RPMI7951 (cell line): ENCODE data around the gene SEMA6B. TPM values are rescaled to one million over a fixed set of nuclear protein-coding genes. Genes with fewer than 3 reads are reported as not detected.

Experiments used
- DNase-seq: peaks from one replicate; pipeline ENCODE4 v3.0.0-alpha.2; 2012; ENCODE audit warnings: low read depth
- total RNA-seq: library from RNA; depleted of rRNA; stranded (reverse); fragments of >200 nt; shearing (Covaris generic); gene quantifications from 2 replicates; pipeline ENCODE4 v1.2.3, GENCODE V29; 2014; rRNA removed

SEMA6B gene
- total RNA-seq, 1 experiment from 2014 or later, result 1.1 TPM

- no peak for DNase-seq
Measured at GRCh38 chr19:4494691-4495064, 64.8 kb downstream of the SEMA6B start.

- DNase-seq, result no peak
Measured at GRCh38 chr19:4493929-4494690, 65.4 kb downstream of the SEMA6B start.

GRCh38 chr19:4493104-4493928 lies 66.2 kb downstream of the SEMA6B start:
- peak; percentile 24 for DNase-seq

Other genes with a start within 250 kb of the SEMA6B start
- gene STAP2, start 220.9 kb downstream of the SEMA6B start, total RNA-seq, result 30.2 and 38.4 TPM in 2 replicates
- 4.0 and 4.8 TPM in 2 replicates for gene MPND, start 216.1 kb downstream of the SEMA6B start, total RNA-seq
- 83.2 and 84.3 TPM in 2 replicates for gene SH3GL1, start 159.1 kb downstream of the SEMA6B start, total RNA-seq
- gene CHAF1A, start 157.0 kb downstream of the SEMA6B start, total RNA-seq, result 12.9 and 16.8 TPM in 2 replicates
- gene UBXN6, start 101.9 kb downstream of the SEMA6B start, total RNA-seq, result 44.5 and 101 TPM in 2 replicates
- gene HDGFL2, start 87.4 kb downstream of the SEMA6B start, total RNA-seq, result 41.9 and 60.5 TPM in 2 replicates
- gene PLIN4, start 41.2 kb downstream of the SEMA6B start, total RNA-seq, result not detected in 2 replicates
- gene PLIN5, start 24.5 kb downstream of the SEMA6B start, total RNA-seq, result not detected in 2 replicates
- not detected in 2 replicates for gene LRG1, start 19.6 kb downstream of the SEMA6B start, total RNA-seq
- 7.7 and 11.8 TPM in 2 replicates for gene TNFAIP8L1, start 79.8 kb upstream of the SEMA6B start, total RNA-seq
- gene MYDGF, start 110.7 kb upstream of the SEMA6B start, total RNA-seq, result 258 and 333 TPM in 2 replicates
- gene DPP9, start 164.2 kb upstream of the SEMA6B start, total RNA-seq, result 63.3 and 69.9 TPM in 2 replicates
- gene FEM1A, start 232.1 kb upstream of the SEMA6B start, total RNA-seq, result 6.1 and 6.7 TPM in 2 replicates